ENCODE results near the gene CD300LF. TPM values are rescaled to one million over a fixed set of nuclear protein-coding genes. Genes with fewer than 3 reads are reported as not detected.

CD300LF gene
- not detected in 2 replicates for total RNA-seq (2014; rRNA removed; shearing (Covaris generic))
- polyA plus RNA-seq (2015; cell fraction: cytosol; rRNA removed), result not detected in 2 replicates
- polyA plus RNA-seq (2015; cell fraction: nucleus; rRNA removed), result not detected in 2 replicates

DNA sequence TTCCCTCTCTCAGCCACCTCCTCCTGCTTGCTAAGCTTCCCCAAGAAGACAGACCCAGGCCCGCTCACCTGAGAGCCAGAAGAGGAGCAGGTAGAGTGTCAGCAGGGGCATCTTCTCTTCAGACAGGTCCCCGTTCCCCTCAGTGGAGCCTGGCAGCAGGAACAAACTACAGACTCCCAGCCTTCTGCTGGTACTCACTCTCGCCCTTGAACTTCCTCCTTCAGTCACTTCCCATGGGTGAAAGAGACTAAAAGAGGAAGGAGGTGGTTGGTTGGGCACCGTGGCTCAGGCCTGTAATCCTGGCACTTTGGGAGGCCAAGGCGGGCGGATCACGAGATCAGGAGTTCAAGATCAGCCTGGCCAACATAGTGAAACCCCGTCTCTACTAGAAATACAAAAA, at the start of gene CD300LF:
CD300LF (minus strand) TSS at position 168 of the 400 bp plus-strand sequence; CDS start at position 111, 57 bp downstream.
- no peak for DNase-seq (ENCODE audit: low read depth)

DNA sequence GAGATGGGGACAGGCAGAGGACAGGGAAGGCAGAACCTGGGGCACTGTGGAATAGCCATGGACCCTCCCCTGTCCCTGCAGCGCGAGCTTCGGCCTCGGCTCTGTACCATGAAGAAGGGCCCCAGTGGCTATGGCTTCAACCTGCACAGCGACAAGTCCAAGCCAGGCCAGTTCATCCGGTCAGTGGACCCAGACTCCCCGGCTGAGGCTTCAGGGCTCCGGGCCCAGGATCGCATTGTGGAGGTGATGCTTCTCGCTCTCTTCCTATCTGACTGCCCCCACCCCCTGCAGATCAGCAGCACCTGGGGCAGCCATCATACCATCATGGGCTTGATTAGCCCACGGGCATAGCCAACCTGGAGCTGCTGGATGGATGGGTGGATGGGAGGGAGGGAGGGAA, 49.2 kb upstream of the CD300LF start:
- no peak for DNase-seq (ENCODE audit: low read depth)

DNA sequence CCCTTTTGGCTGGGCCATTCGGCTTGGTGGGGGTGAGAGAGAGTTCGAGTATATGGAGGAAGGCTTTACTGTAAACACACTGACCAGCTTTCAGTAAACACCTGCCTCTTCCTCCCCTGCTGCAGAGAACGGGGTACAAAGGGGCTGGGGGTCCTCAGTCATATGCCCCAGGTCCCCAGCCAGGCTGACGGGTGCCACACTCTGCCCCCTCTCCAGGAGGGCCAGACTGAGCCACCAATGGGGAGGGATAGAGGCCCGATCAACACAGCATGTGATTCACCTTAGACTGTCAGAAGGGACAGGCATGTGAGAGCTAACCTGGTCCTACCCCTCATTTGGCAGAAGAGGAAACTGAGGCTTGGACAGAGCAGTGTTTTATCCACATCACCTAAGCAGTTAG, 48.7 kb upstream of the CD300LF start:
- no peak for DNase-seq (ENCODE audit: low read depth)

DNA sequence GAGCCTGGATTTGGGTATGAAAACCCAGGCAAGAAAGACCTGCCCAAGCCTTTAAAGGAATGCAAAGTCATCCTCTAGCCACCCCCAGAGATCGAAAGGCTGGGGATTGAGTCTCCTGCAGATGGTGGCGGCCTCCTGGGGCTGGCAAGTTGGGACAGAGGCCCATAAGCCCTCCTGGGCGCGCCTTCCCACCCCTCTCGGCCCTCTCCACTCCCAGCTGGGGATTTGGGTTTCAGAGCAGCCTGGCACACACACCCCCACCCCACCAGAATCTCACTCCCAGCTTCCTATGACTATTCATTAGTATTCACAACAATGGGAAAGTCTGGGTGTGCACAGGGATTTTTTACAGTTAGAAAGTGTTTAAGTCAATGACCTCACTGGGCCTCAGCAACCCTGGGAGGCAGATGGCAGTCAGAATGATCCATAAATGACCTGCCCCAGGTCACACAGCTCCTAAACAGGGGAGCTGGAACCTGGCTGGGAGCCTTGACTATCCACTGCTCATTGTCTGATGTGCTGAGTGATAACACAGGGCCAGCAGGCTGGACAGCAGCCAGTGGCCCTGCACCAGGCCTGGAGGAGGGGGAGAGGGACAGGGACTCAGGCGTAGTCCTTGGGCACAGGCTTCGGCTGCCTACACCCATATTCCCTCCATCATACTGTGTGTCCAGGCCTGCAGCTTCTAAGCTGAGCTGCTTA, 47.8 kb upstream of the CD300LF start:
- no peak for DNase-seq (ENCODE audit: low read depth)

DNA sequence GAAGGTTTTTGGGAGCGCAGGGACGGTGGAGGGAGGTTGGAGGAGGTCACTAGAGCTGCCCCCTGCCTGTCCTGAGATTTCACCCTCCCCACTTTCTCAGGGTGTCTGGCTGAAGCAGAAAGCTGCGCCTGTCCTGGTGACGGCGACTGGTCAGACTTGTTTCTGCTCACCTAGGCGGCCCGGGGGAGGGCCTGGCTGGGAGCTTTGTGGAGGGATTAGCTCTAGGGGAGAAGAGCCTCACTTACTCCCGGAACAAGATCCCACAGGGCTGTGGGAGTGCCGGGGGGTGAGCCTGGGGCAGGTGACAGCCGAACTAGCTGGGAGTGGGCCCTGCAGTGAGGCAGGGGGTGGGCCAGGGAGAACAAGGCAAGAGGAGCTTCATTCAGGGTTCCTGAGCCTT, 47.2 kb upstream of the CD300LF start:
- DNase-seq (ENCODE audit: low read depth), result no peak

DNA sequence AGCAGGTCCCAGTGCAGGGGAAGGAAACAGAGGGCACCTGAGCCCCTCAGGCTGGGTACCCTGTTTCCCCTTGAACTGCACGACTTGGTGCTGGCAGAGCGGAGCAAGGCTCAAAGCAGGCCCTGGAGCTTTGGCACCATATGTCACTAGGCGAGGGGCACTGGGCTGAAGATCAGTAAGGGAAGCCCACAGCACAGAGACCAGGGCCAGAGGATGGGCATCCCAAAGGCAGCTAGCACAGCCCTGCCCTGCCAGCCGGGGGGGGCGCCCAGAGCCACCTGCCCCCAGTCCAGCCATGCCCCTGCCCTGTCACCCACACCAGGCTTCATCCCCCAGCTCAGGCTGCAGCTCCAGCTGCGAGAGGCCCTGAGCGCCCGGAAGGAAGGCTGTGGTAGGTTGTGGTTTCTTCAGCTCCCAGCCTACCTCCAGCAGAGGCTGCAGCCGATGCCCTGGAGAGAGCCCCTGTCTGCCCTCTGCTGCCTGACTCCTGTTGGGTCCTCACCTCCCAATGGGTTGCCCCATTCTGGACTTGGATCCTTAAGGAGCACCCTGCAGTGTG, 46.6 kb upstream of the CD300LF start:
- DNase-seq (ENCODE audit: low read depth), result peak; percentile 63

DNA sequence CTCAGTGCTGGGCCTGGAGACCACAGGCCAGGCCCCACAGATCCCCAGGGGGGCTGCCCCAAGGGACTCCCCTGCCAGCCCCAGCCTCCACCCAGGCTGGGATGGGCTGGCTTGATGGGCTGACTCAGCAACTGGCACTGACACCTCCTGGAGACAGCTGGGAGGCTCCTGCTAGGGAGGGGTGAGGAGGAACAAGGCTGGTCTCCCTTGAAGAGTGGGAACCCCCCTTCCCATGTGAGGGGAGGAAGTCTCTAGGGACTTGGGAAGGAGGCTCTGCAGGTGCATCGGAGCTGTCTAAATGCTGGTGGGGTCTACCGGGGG, 46.1 kb upstream of the CD300LF start:
- DNase-seq (ENCODE audit: low read depth), result no peak

DNA sequence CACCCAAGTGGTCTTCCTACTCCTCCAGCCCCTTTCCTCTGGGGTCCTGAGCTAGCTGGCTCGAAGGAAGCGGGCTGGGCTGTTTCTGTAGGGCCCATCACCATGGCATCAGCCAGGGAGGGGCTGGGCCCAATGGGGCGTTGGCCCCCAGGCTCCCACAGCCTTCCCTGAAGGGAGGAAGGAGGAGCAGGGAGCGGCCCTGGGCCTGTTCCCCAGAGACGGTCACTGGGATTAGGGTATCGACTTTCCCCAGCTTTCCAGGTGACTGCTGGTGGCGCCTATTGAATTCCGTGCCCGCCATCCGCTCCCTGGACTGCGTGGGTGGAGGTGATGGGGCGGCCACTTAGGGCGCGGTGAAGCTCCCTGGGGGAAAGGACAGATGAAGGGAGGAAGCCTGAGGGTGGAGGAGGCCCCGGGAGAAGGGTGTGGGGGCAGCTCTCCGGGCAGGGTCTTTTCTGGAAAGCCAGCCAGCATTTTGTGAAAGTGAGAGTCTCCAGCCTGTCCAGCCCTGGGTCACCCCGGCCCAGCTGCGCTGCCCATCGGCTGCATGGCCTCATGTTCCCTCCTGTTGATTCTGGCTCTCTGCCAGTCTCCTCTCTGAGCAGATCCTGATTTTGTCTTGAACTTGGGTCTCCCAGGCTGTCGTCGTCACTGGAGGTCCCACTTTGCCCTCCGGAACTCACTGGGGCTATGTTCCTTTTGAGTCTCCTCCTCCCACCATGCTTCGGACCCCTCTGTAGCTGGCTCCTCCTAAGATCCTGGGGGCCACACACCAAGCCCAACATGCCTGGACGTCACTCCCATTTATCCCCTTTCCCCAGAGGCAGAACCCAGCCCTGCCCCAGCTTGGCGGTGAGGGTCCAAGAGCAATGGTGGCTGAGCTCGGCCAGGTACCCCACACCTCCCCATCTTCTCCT, 45.5 kb upstream of the CD300LF start:
- no peak for DNase-seq (ENCODE audit: low read depth)

DNA sequence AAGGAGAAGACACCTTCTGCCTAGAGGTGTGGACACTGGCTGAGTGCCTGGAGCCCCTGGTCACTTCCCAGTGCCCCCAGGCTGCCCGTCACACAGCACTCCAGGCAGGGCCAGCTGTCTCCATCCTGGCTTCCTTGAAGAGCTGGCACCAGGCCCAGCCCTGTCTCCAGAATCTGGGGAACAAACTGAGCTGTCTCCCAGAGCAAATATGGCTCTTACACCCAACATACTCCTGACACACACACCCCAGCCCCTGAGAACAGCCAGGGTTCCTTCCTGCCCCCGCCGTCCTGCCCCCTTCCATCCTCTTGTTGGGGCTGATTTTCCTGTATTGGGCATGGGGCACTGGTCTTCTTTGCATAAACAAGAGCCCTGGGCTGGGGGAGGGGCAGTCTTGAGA, 44.8 kb upstream of the CD300LF start:
- no peak for DNase-seq (ENCODE audit: low read depth)

DNA sequence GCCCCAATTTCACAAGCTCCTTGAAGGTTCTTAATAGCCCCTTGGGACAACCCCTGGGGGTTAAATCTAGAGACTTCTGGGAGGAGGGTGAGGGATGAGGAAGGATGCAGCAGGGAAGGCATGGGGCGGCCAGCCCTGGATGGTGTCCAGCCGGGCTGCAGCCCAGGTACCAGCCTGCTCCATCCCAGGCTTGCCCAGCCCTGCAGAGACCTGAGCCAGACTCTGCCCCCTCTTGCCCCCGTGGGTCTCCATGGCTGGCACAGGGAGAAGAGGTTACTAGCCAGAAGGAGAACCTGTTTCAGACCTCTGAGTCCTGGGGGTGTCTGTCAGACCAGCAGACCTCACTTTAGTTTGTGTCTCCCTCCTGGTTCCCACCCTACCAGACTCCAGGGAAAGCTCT, 44.2 kb upstream of the CD300LF start:
- DNase-seq (ENCODE audit: low read depth), result no peak

DNA sequence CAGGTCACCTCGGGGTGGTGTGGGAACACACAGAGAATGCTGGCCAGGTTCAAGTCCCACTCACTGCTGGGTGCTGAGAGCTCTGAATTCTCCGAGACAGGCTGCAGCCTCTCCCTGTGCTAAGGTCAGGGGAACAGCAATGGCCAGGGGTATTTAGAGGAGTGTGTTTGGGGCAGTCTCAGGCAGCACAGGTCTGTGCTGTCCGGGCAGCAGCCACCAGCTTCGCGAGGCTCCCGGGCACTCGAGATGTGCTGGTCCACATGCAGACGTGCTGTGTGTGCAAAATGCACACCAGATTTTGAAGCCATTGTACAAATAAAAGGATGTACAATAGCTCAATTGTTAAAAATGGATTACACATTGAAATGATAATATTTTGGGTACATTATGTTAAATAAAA, 42.8 kb upstream of the CD300LF start:
- no peak for DNase-seq (ENCODE audit: low read depth)

DNA sequence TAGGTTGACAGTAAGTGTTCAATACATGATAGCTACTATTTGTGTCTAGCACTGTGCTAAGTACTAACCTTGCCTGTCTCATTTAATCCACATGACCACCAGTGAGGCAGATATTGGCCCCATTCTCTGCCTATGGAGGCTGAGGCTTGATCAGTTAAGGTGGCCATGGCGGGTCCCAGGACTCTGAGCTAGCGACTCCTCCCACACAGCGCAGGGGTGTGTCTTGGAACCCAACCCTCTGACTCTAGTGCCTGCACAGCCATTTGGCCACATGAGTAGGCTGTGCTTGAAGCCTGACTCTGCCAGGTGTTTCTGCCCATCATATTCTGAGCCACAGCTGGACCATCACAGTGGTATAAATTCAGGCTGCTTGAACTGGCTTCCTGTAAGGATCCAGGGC, 42.1 kb upstream of the CD300LF start:
- no peak for DNase-seq (ENCODE audit: low read depth)

DNA sequence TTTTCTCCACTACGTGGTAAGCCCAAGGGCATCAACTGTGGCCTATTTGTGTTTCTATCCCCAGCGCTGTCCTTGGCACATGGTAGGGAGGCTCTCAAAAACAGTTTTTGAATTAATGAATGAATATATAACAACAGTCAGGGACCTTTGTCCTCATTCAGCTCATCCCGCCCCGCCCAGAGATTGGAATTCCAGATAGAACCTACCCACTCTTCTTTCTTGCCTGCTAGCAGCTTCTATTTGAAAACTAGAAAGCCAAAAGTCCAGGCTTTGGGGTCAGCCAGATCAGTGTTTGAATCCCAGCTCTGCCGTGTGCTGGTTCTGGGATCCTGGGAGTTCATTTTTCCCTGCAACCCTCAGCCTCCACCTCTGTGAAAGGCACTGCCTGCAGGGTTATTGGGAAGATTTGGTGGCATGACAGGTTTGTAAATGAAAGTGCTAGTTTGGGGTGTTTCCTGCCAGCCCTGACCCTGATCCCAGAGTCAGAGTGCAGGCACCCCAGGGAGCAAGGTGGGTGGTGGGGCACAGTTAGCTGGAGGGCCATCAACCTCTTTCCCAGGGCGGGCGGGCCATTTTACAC, 40.2 kb upstream of the CD300LF start:
- no peak for DNase-seq (ENCODE audit: low read depth)

DNA sequence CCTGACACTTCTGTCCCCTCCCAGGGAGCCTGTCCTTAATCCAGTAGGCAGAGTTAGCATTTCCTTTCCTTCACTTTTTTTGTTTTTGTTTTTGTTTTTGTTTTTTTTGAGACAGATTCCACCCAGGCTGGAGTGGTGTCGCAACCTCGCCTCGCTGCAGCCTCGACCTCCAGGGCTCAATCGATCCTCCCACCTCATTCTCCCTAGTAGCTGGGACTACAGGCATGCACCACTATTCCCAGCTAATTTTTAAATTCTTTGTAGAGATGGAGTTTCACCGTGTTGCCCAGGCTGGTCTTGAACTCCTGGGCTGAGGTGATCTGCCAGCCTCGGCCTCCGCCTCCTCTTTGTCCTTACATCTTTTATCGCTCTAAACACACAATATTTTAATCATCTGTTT, 39.7 kb upstream of the CD300LF start:
- no peak for DNase-seq (ENCODE audit: low read depth)

DNA sequence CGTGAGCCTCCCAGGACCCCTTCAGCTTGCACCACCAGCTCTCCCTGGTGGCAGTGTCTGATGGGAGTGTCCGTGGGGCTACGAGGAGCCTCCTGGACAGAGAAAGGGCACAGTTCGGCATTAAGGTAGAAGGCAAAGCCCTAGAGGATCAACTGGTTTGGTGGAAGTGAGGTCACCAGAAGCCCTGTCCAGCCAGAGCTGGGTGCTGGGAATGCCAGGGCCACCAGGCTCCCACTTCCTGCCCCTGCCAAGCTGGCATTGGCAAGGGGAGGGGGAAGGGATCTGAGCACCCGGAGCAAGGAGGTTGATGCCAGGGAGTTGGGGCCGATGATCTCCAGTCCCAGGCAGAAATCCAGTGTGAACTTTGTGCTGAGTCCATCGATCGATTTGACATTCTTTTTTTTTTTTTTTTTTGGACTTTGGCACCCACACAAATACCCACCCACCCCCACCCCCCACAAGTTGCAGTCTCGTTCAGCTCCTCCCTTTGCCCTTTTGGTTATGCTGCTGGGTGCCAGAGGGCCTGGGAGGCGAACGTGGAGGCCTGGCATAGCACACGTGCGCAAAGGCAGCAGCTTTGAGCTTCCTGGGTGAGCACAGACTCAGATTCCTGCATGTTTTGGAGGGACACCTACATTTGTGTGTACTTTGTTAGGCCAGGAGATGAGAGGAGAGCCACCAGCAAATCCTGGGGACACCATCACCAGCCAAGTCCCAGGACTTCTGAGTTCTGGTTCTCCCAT, 37.8 kb upstream of the CD300LF start:
- no peak for DNase-seq (ENCODE audit: low read depth)

DNA sequence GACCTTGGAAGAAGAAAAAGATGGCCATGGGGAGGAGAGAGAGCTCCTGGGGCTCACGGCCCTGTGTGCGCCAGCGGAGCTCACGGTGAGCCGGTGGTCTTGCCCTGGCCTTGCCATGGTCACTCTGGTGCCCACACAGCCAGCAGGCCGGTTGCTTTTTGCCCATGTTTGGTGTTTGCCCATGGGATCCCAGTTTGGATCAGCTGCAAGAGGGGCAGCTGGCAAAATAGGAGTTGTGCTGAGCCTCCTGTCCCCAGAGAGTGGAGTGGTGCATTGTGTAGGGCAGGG, 37.3 kb upstream of the CD300LF start:
- DNase-seq (ENCODE audit: low read depth), result no peak

DNA sequence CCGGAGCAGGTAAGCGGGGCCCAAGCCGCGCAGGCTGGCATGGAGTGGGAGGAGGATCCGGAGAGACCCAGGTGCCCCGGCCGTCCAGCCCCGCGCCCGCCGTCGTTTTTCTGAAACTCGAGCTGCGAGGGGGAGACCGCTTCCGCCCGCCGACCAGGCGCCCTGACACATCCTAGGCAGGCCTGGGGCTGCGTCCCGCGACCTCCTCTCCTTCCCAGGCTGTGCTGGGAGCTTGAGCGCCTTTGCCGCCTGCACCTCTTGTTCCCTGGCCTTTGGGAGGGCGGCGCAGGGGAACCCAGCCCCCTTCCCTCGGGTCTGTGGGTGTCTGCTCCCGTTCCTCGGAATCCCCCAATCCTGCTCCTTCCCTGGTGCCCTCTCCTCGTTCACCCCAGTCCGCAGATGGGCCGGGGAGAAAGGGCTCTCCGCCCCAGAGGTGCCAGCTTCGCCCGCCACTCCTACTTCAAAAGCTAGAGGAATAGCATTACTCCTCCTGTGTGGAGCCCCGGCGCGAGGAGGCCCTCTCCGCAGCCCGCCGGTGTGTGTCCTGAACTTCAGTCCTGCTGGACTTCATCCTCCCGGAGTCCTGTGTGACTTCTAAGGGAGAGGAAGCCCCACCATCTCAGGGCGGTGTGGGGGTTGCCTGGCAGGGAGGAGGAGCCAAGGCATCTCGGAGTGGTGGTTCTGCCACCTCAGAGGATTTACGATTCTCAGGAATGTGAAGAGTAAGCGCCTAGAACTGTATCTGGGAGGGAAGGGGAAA, 36.7 kb upstream of the CD300LF start:
- DNase-seq (ENCODE audit: low read depth), result no peak

DNA sequence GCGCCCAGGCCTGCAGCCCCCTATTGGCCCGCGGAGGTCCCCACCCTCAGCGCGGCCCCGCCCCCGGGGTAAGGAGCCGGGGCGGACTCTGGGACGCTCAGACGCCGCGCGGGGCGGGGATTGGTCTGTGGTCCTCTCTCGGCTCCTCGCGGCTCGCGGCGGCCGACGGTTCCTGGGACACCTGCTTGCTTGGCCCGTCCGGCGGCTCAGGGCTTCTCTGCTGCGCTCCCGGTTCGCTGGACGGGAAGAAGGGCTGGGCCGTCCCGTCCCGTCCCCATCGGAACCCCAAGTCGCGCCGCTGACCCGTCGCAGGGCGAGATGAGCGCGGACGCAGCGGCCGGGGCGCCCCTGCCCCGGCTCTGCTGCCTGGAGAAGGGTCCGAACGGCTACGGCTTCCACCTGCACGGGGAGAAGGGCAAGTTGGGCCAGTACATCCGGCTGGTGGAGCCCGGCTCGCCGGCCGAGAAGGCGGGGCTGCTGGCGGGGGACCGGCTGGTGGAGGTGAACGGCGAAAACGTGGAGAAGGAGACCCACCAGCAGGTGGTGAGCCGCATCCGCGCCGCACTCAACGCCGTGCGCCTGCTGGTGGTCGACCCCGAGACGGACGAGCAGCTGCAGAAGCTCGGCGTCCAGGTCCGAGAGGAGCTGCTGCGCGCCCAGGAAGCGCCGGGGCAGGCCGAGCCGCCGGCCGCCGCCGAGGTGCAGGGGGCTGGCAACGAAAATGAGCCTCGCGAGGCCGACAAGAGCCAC, 36.0 kb upstream of the CD300LF start, which contains the start of gene NHERF1:
NHERF1 (plus strand) TSS at position 100 of the 750 bp plus-strand sequence; CDS start at position 319, 219 bp downstream.
- peak; percentile 91 for DNase-seq (ENCODE audit: low read depth)

DNA sequence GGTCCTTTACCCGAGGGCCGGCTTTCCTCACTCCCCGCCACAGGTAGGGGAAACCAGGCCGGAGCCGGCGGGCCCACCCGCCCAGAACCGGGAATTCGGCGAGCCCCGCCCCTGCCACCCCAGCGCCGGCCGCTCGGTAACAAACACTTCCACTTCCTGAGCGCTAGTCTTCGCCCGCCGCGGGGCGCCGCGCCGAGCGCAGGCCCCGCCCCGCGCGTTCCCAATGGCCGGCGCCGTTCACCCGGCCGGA, 35.5 kb upstream of the CD300LF start:
- DNase-seq (ENCODE audit: low read depth), result no peak

DNA sequence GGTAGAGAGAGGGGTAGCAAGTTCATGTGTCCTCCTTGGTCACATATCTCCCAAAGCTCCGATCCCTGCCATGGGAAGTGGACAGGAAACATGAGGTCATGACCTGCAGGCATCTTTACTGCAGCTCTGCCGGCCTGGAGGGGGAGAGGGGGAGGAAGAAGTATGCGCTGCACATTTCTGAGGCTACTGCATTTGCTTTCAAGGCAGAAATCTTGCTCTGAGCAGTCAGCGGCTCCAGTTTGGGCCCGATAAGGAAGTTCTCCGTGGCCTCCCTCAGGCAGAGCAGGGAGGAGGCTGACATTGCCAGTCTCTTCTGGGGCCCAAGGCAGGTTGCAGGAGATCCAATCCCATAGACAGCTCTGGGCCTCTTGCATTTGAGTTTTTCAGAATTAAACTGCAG, 34.2 kb upstream of the CD300LF start:
- no peak for DNase-seq (ENCODE audit: low read depth)

All from HT1080 (cell line).